ENCODE data around the gene DDX47. TPM values are rescaled to one million over a fixed set of nuclear protein-coding genes. Genes with fewer than 3 reads are reported as not detected.

Gene DDX47
- total and polyA plus RNA-seq, 4 donors, result 28.2 to 79.2 (median 40.4) TPM

GRCh38 chr12:12796928-12797793 lies 16.0 kb upstream of the DDX47 start:
- H3K36me3 ChIP-seq (ENCODE audit: control insufficient read depth in 4 of 4, insufficient read depth in 4 of 4, low read length in 4 of 4), result no peaks in the 10 kb centered on the region
- 88 to 90% methylated on average over 9 of the region's 9 CpGs for WGBS, 2 donors
- H3K27ac ChIP-seq (ENCODE audit: low read depth in 1 of 2, low read length in 1 of 2), result no peak overlapping the region
- DNase-seq, result no peak
- no peak overlapping the region for H3K4me3 ChIP-seq
- ATAC-seq (ENCODE audit: insufficient read depth, low FRiP score), result no peak
- TF ChIP-seq CTCF (IDR thresholded peaks at IDR 0.05; ENCODE audit: control extremely low read depth, extremely low read depth), result no peak
- no peak overlapping the region for H3K9ac ChIP-seq (ENCODE audit: insufficient read depth in 1 of 2, low read length in 2 of 2)
- H3K4me1 ChIP-seq (ENCODE audit: control insufficient read depth in 5 of 5, insufficient read depth in 5 of 5, low read length in 5 of 5), result peaks cover 0 to 2% (median 0%) of the 10 kb centered on the region in 5 donors
- no peaks in the 10 kb centered on the region for H3K9me3 ChIP-seq (ENCODE audit: control insufficient read depth in 4 of 4, insufficient read depth in 3 of 4, low read length in 3 of 4)
- no peaks in the 10 kb centered on the region for H3K27me3 ChIP-seq (ENCODE audit: control insufficient read depth in 3 of 3, insufficient read depth in 3 of 3, low read length in 2 of 3)

- WGBS, 2 donors, result 92 to 97% methylated on average over 3 of the region's 3 CpGs
- DNase-seq, result no peak
- H3K27ac ChIP-seq (ENCODE audit: low read depth in 1 of 2, low read length in 1 of 2), result no peak overlapping the region
These were observed 15.4 kb upstream of the DDX47 start for GRCh38 chr12:12797794-12798152.

GRCh38 chr12:12798480-12798879 lies 14.7 kb upstream of the DDX47 start:
- Histone ChIP-seq H3K9me3 (ENCODE audit: control insufficient read depth in 4 of 4, insufficient read depth in 3 of 4, low read length in 3 of 4) (no peaks in the 10 kb centered on the region), H3K27ac (ENCODE audit: low read depth in 1 of 2, low read length in 1 of 2) (no peak overlapping the region), H3K36me3 (ENCODE audit: control insufficient read depth in 4 of 4, insufficient read depth in 4 of 4, low read length in 4 of 4) (no peaks in the 10 kb centered on the region), H3K9ac (ENCODE audit: insufficient read depth in 1 of 2, low read length in 2 of 2) (no peak overlapping the region), H3K27me3 (ENCODE audit: control insufficient read depth in 3 of 3, insufficient read depth in 3 of 3, low read length in 2 of 3) (no peaks in the 10 kb centered on the region), H3K4me1 (ENCODE audit: control insufficient read depth in 5 of 5, insufficient read depth in 5 of 5, low read length in 5 of 5) (peaks cover 0 to 3% (median 0%) of the 10 kb centered on the region in 5 donors), H3K4me3 (no peak overlapping the region)
- ATAC-seq (ENCODE audit: insufficient read depth, low FRiP score) (no peak), DNase-seq (no peak)
- WGBS, 2 donors, result 90 to 97% methylated on average over 1 of the region's 1 CpG
- TF ChIP-seq CTCF (IDR thresholded peaks at IDR 0.05; ENCODE audit: control extremely low read depth, extremely low read depth), result no peak

More at GRCh38 chr12:12797794-12798152, 15.4 kb upstream of the DDX47 start:
- no peak overlapping the region for H3K9ac ChIP-seq (ENCODE audit: insufficient read depth in 1 of 2, low read length in 2 of 2)
- TF ChIP-seq CTCF (IDR thresholded peaks at IDR 0.05; ENCODE audit: control extremely low read depth, extremely low read depth), result no peak
- no peaks in the 10 kb centered on the region for H3K36me3 ChIP-seq (ENCODE audit: control insufficient read depth in 4 of 4, insufficient read depth in 4 of 4, low read length in 4 of 4)
- H3K27me3 ChIP-seq (ENCODE audit: control insufficient read depth in 3 of 3, insufficient read depth in 3 of 3, low read length in 2 of 3), result no peaks in the 10 kb centered on the region
- H3K4me1 ChIP-seq (ENCODE audit: control insufficient read depth in 5 of 5, insufficient read depth in 5 of 5, low read length in 5 of 5), result peaks cover 0 to 3% (median 0%) of the 10 kb centered on the region in 5 donors
- H3K4me3 ChIP-seq, result no peak overlapping the region
- H3K9me3 ChIP-seq (ENCODE audit: control insufficient read depth in 4 of 4, insufficient read depth in 3 of 4, low read length in 3 of 4), result no peaks in the 10 kb centered on the region
- no peak for ATAC-seq (ENCODE audit: insufficient read depth, low FRiP score)
